ENCODE measurements around the gene CDC42SE2.

CDC42SE2 gene

DNA sequence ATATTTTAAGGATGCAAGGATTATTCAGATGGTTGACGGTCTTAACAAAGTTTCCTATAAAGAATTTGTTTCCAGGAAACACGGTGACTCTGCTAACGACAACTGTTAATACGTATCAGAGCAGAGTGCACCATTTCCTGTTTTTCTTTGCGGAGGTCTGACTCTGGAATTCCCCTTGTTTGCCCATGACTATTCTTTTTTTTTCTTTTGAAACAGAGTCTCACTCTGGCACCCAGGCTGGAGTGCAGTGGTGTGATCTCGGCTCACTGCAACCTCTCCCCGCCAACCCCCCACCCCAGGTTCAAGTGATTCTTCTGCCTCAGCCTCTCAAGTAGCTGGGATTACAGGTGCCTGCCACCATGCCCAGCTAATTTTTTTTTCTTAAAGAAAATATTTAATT is 115.9 kb downstream of the CDC42SE2 start:
- TF ChIP-seq EGR1 (IDR thresholded peaks at IDR 0.05) (no peak), FOXM1 (IDR thresholded peaks at IDR 0.05; ENCODE audit: borderline replicate concordance, low read depth) (no peak), RAD21 (IDR thresholded peaks at IDR 0.05; ENCODE audit: low read depth) (no peak), NFIC (IDR thresholded peaks at IDR 0.05) (no peak), CREB1 (IDR thresholded peaks at IDR 0.05; ENCODE audit: low read depth) (no peak)
- TF ChIP-seq, protein P1, sequence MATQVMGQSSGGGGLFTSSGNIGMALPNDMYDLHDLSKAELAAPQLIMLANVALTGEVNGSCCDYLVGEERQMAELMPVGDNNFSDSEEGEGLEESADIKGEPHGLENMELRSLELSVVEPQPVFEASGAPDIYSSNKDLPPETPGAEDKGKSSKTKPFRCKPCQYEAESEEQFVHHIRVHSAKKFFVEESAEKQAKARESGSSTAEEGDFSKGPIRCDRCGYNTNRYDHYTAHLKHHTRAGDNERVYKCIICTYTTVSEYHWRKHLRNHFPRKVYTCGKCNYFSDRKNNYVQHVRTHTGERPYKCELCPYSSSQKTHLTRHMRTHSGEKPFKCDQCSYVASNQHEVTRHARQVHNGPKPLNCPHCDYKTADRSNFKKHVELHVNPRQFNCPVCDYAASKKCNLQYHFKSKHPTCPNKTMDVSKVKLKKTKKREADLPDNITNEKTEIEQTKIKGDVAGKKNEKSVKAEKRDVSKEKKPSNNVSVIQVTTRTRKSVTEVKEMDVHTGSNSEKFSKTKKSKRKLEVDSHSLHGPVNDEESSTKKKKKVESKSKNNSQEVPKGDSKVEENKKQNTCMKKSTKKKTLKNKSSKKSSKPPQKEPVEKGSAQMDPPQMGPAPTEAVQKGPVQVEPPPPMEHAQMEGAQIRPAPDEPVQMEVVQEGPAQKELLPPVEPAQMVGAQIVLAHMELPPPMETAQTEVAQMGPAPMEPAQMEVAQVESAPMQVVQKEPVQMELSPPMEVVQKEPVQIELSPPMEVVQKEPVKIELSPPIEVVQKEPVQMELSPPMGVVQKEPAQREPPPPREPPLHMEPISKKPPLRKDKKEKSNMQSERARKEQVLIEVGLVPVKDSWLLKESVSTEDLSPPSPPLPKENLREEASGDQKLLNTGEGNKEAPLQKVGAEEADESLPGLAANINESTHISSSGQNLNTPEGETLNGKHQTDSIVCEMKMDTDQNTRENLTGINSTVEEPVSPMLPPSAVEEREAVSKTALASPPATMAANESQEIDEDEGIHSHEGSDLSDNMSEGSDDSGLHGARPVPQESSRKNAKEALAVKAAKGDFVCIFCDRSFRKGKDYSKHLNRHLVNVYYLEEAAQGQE (IDR thresholded peaks at IDR 0.05; ENCODE audit: low read depth) = no peak

DNA sequence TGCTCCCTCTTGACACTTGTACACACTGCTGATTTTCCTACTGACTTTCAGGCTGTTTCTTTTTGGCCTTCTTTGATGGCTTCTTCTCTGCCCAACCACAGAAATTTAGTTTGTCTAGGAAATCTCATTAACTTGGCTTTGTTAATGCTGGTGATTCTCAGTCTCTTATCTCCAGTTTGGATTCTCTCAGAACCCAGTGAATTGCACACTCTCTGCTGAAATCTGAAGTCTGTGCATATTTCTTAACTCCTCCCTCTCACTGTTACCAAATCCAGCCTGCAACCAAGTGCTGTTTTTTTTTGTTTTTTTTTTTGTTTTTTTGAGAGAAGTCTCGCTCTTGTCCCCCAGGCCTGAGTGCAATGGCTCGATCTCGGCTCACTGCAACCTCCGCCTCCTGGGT is 117.2 kb downstream of the CDC42SE2 start:
- TF ChIP-seq, protein P2, sequence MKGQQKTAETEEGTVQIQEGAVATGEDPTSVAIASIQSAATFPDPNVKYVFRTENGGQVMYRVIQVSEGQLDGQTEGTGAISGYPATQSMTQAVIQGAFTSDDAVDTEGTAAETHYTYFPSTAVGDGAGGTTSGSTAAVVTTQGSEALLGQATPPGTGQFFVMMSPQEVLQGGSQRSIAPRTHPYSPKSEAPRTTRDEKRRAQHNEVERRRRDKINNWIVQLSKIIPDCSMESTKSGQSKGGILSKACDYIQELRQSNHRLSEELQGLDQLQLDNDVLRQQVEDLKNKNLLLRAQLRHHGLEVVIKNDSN (IDR thresholded peaks at IDR 0.05) = no peak
- TF ChIP-seq NFIC (IDR thresholded peaks at IDR 0.05) (no peak), CREB1 (IDR thresholded peaks at IDR 0.05; ENCODE audit: low read depth) (no peak), EP300 (IDR thresholded peaks at IDR 0.05; ENCODE audit: borderline replicate concordance) (no peak), TAF1 (IDR thresholded peaks at IDR 0.05; ENCODE audit: low read depth) (no peak), YY1 (IDR thresholded peaks at IDR 0.05; ENCODE audit: low read depth) (no peak), TCF12 (IDR thresholded peaks at IDR 0.05; ENCODE audit: low read depth) (no peak)

DNA sequence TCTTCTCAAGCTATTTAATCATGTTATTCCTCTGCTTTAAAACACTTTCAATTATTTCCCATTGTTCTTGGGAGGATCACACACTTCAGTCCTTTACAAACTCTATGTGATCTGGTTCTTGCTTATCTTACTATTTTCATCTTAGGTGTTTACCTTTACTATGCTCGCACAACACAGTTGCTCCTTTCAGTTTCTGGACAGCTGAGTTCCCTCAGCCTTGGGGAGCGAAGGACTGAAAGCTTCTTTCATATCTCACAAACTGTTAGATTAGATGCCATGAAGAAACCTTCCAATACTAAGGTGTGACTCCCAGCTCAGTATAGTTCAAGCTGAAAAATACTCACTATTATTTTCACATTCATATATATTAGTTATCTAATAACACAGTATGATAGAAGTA is 117.9 kb downstream of the CDC42SE2 start:
- TF ChIP-seq YY1 (IDR thresholded peaks at IDR 0.05; ENCODE audit: low read depth) (no peak), FOXM1 (IDR thresholded peaks at IDR 0.05; ENCODE audit: borderline replicate concordance, low read depth) (no peak), EGR1 (IDR thresholded peaks at IDR 0.05) (no peak), NFIC (IDR thresholded peaks at IDR 0.05) (no peak), CREB1 (IDR thresholded peaks at IDR 0.05; ENCODE audit: low read depth) (no peak), RAD21 (IDR thresholded peaks at IDR 0.05; ENCODE audit: low read depth) (no peak), CEBPB (IDR thresholded peaks at IDR 0.05) (no peak), TAF1 (IDR thresholded peaks at IDR 0.05; ENCODE audit: low read depth) (no peak), TCF12 (IDR thresholded peaks at IDR 0.05; ENCODE audit: low read depth) (no peak), ZBTB7A (IDR thresholded peaks at IDR 0.05; ENCODE audit: low read depth) (no peak), TEAD4 (IDR thresholded peaks at IDR 0.05) (no peak), EP300 (IDR thresholded peaks at IDR 0.05; ENCODE audit: borderline replicate concordance) (no peak)
- TF ChIP-seq, protein P2 (IDR thresholded peaks at IDR 0.05) = no peak
- TF ChIP-seq, protein P1 (IDR thresholded peaks at IDR 0.05; ENCODE audit: low read depth) = no peak
- TF ChIP-seq, protein P3, sequence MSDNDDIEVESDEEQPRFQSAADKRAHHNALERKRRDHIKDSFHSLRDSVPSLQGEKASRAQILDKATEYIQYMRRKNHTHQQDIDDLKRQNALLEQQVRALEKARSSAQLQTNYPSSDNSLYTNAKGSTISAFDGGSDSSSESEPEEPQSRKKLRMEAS (IDR thresholded peaks at IDR 0.05) = no peak

DNA sequence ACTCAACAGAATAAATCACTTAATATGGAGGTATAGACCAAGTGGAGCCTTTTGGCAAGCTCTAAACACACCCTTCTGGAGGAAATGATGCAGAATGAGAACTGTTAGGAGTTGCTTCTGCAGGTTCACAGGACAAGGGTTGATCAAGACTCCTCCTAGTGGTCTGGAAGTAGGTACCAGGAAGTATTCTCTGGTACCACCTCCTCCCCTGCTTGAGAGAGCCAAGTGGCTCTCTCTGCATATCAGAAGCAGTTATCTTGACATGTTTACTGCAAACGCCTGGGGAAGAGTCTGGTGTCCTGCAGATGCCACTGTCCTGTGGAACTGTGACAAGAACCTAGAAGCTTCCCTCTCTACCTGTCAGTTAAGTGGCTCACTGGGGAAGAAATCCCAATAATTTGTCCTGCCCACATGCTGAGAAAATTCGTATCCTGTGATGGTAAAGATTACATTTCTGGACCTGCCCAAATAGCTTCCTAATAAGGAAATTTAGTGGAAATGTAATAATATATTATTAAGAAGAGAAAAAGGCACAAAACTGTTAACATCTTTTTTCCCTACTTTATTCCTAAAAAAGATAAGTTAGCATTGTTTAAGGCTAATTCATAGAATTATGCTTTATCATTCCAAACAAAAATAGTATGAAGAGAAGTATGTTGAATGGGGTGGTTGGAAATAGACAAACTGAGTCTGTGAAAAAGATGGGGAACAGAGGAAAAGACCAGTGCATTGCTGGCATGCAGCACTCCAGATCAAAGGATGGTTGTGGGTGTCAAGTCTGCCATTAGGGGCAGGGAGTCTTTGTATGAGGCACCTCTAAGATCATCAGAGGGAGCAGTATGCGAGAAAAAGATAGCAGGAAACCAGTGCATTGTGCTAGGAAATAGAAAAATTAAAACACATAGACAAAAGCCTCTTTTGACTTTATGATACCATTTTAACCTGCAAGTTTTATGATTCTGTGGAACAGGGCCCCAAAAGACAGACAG is 118.8 kb downstream of the CDC42SE2 start:
- TF ChIP-seq EP300 (IDR thresholded peaks at IDR 0.05; ENCODE audit: borderline replicate concordance) = no peak
- peak; percentile 73 for TF ChIP-seq RAD21 (IDR thresholded peaks at IDR 0.05; ENCODE audit: low read depth)

DNA sequence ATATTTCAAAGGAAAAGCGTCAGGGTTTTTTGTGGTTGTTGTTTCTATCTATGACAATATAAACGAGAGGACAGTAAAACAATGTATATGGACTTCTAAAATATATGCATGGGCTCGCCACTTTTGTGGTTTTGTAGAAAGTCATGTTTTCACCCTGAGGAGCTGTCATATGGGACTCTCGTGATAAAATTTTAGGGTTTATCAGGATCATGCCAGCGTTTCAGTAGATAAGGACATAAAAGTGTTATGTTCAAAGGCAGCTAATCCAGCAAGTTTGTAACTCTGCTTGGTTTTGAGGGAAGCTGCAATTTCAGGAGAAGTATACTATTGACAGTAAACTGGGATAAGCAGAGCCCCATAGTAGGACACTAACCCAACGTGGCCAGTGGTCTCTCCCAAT is 120.3 kb downstream of the CDC42SE2 start:
- TF ChIP-seq EGR1 (IDR thresholded peaks at IDR 0.05) (no peak), CEBPB (IDR thresholded peaks at IDR 0.05) (no peak)
- TF ChIP-seq, protein P1 (IDR thresholded peaks at IDR 0.05; ENCODE audit: low read depth) = no peak
